H1 (cell line): Measurements from ENCODE around the gene CABP4. TPM values are rescaled to one million over a fixed set of nuclear protein-coding genes. Genes with fewer than 3 reads are reported as not detected.

Source experiments
- CTCF ChIA-PET: fragments of 300-600 bp; sonication (Branson Sonifier 250); formaldehyde crosslinking; loops from one replicate; lab custom pipeline; 2021; ENCODE audit not compliant: partially characterized antibody; lab: Charles Lee
- POLR2A ChIA-PET: fragments of 300-600 bp; sonication (Branson Sonifier 250); formaldehyde crosslinking; loops from one replicate; lab custom pipeline; 2021; ENCODE audit warnings: inconsistent platforms; ENCODE audit not compliant: partially characterized antibody; lab: Charles Lee
- DNase-seq, 2 experiments: peaks; one replicate each; pipeline versions ENCODE4 v3.0.0 to v3.0.0-alpha.2; 2010 to 2022; ENCODE audit warnings: low spot score in 2 of 2, low read depth in 1 of 2, mixed read lengths in 1 of 2
- FAIRE-seq: peaks from 2 replicates; lab custom pipeline; 2011; peaks lifted over from hg19 to GRCh38; lab: Jason Lieb, UNC
- H2AFZ ChIP-seq: 2 replicates; pipeline ENCODE4 v1.8.1; 2012; ENCODE audit warnings: low read length, inconsistent platforms
- H2AK5ac ChIP-seq: 2 replicates; pipeline ENCODE4 v1.6.1; 2013; ENCODE audit warnings: low read depth, low read length
- H2BK120ac ChIP-seq: replicated peaks from 2 replicates; pipeline ENCODE3; 2013; ENCODE audit warnings: low read depth, low read length, inconsistent platforms
- H2BK12ac ChIP-seq: 2 replicates; pipeline ENCODE4 v1.6.1; 2013; ENCODE audit warnings: low read depth, low read length
- H2BK15ac ChIP-seq: 2 replicates; pipeline ENCODE4 v1.6.1; 2013; ENCODE audit warnings: low read length
- H2BK20ac ChIP-seq: 2 replicates; pipeline ENCODE4 v1.6.1; 2013; ENCODE audit warnings: low read length
- H2BK5ac ChIP-seq: 2 replicates; pipeline ENCODE4 v1.6.1; 2013; ENCODE audit warnings: low read depth, low read length
- H3K14ac ChIP-seq: 2 replicates; pipeline ENCODE4 v1.6.1; 2013; ENCODE audit warnings: inconsistent platforms; ENCODE audit not compliant: insufficient read length
- H3K18ac ChIP-seq: 2 replicates; pipeline ENCODE4 v1.6.1; 2013; ENCODE audit warnings: low read length; ENCODE audit errors: extremely low read depth
- H3K23ac ChIP-seq: 2 replicates; pipeline ENCODE4 v1.6.1; 2013; ENCODE audit warnings: inconsistent platforms; ENCODE audit not compliant: insufficient read length
- H3K23me2 ChIP-seq: 2 replicates; pipeline ENCODE4 v1.6.1; 2013; ENCODE audit warnings: low read depth, low read length
- H3K27ac ChIP-seq: 2 replicates; pipeline ENCODE4 v1.6.1; 2011; ENCODE audit warnings: low read depth, low read length, inconsistent platforms
- H3K27me3 ChIP-seq, 4 experiments: replicated peaks in 1 of 4; 1 replicate in 1 of 4; 2 replicates in 3 of 4; pipeline versions ENCODE4 v1.6.1 to v1.8.1; 2011 to 2013; ENCODE audit warnings: low read length in 3 of 4, mild to moderate bottlenecking in 3 of 4, inconsistent platforms in 2 of 4, mixed read lengths in 2 of 4, moderate library complexity in 1 of 4; ENCODE audit not compliant: control insufficient read depth in 3 of 4, insufficient read depth in 3 of 4; ENCODE audit errors: extremely low read depth in 1 of 4
- H3K36me3 ChIP-seq, 4 experiments: 2 replicates each; pipeline versions ENCODE4 v1.6.1 to v1.8.1; 2011 to 2013; ENCODE audit warnings: mild to moderate bottlenecking in 4 of 4, low read length in 3 of 4, moderate library complexity in 2 of 4, control low read depth in 1 of 4, inconsistent platforms in 1 of 4; ENCODE audit not compliant: insufficient read depth in 4 of 4, control insufficient read depth in 2 of 4
- H3K4ac ChIP-seq: replicated peaks from 2 replicates; pipeline ENCODE3; 2013; ENCODE audit warnings: low read length, low read depth, mixed read lengths, inconsistent platforms; ENCODE audit not compliant: insufficient read length
- H3K4me1 ChIP-seq, 4 experiments: replicated peaks in 1 of 4; 1 replicate in 1 of 4; 2 replicates in 3 of 4; pipeline versions ENCODE4 v1.6.1 to v1.8.1; 2011 to 2013; ENCODE audit warnings: low read length in 3 of 4, inconsistent platforms in 2 of 4, mixed read lengths in 1 of 4; ENCODE audit not compliant: insufficient read depth in 4 of 4, control insufficient read depth in 3 of 4
- H3K4me2 ChIP-seq, 2 experiments: 2 replicates each; pipeline versions ENCODE4 v1.6.1 to v1.8.1; 2011 to 2013; ENCODE audit warnings: low read depth in 2 of 2, low read length in 2 of 2, control low read depth in 1 of 2, inconsistent platforms in 1 of 2, mild to moderate bottlenecking in 1 of 2; ENCODE audit not compliant: insufficient read depth in 1 of 2
- H3K4me3 ChIP-seq, 4 experiments: fragments of 200-600, 300-600 bp in 1 of 4; sonication (generic), shearing (Covaris generic), sonication (Bioruptor Twin) in 1 of 4; 2 replicates each; pipeline versions ENCODE4 v1.5.1 to v1.8.1; 2011 to 2016; ENCODE audit warnings: low read length in 4 of 4, low read depth in 3 of 4, control low read depth in 2 of 4, inconsistent platforms in 2 of 4, mild to moderate bottlenecking in 2 of 4, mixed read lengths in 1 of 4, moderate library complexity in 1 of 4; ENCODE audit not compliant: insufficient read depth in 2 of 4; ENCODE audit errors: extremely low read depth in 1 of 4
- H3K56ac ChIP-seq: replicated peaks from 2 replicates; pipeline ENCODE3; 2013; ENCODE audit warnings: low read depth, mild to moderate bottlenecking, mixed read lengths, low read length, inconsistent platforms; ENCODE audit not compliant: insufficient read length
- H3K79me1 ChIP-seq: 2 replicates; pipeline ENCODE4 v1.6.1; 2013; ENCODE audit warnings: low read depth, low read length, control low read depth
- H3K79me2 ChIP-seq, 2 experiments: 2 replicates each; pipeline versions ENCODE4 v1.6.1 to v1.8.1; 2012 to 2013; ENCODE audit warnings: low read length in 2 of 2, mild to moderate bottlenecking in 2 of 2, inconsistent platforms in 1 of 2; ENCODE audit not compliant: insufficient read depth in 2 of 2, control insufficient read depth in 1 of 2
- H3K9ac ChIP-seq, 4 experiments: replicated peaks in 1 of 4; 1 replicate in 1 of 4; 2 replicates in 3 of 4; pipeline versions ENCODE4 v1.6.1 to v1.8.1; 2011 to 2013; ENCODE audit warnings: low read depth in 3 of 4, low read length in 3 of 4, control low read depth in 2 of 4, mild to moderate bottlenecking in 2 of 4, moderate library complexity in 2 of 4, inconsistent platforms in 1 of 4; ENCODE audit errors: extremely low read depth in 1 of 4
- H3K9me3 ChIP-seq, 2 experiments: 2 replicates each; pipeline versions ENCODE4 v1.6.1 to v1.8.1; 2012 to 2013; ENCODE audit warnings: mild to moderate bottlenecking in 2 of 2, moderate library complexity in 2 of 2, control low read depth in 1 of 2, inconsistent platforms in 1 of 2, low read depth in 1 of 2, low read length in 1 of 2, mixed read lengths in 1 of 2; ENCODE audit not compliant: insufficient read depth in 2 of 2
- H4K20me1 ChIP-seq, 2 experiments: replicated peaks in 1 of 2; 2 replicates each; pipeline versions ENCODE3 to v1.8.1; 2011 to 2013; ENCODE audit warnings: inconsistent platforms in 2 of 2, low read length in 2 of 2, mild to moderate bottlenecking in 1 of 2; ENCODE audit not compliant: insufficient read depth in 2 of 2, control insufficient read depth in 1 of 2
- H4K5ac ChIP-seq: 2 replicates; pipeline ENCODE4 v1.6.1; 2013; ENCODE audit warnings: low read length, low read depth, mixed read lengths, inconsistent platforms; ENCODE audit not compliant: insufficient read length
- H4K8ac ChIP-seq: 2 replicates; pipeline ENCODE4 v1.8.0; 2013; ENCODE audit warnings: mild to moderate bottlenecking, moderate library complexity, low read length, inconsistent platforms; ENCODE audit not compliant: insufficient read depth; ENCODE audit errors: extremely low read depth
- H4K91ac ChIP-seq: replicated peaks from 2 replicates; pipeline ENCODE3; 2013; ENCODE audit warnings: low read length, mixed read lengths, inconsistent platforms; ENCODE audit not compliant: insufficient read length
- CBX8 ChIP-seq: fragments of 300-800, 300-1000 bp; sonication (generic); IDR thresholded peaks from 2 replicates; pipeline ENCODE4 v1.7.1; 2016; ENCODE audit warnings: low read depth, low read length, borderline replicate concordance
- EZH2 ChIP-seq: fragments of 200-600 bp; sonication (generic); IDR thresholded peaks from 2 replicates; pipeline ENCODE4 v1.7.1; 2012; ENCODE audit warnings: low read depth, mild to moderate bottlenecking, moderate library complexity, low read length, inconsistent platforms; ENCODE audit not compliant: severe bottlenecking
- RBBP5 ChIP-seq: IDR thresholded peaks from 2 replicates; pipeline ENCODE4 v1.7.1; 2012; ENCODE audit warnings: low read depth, mild to moderate bottlenecking, inconsistent platforms, low read length, moderate library complexity, borderline replicate concordance
- WGBS, 2 experiments: shearing (Covaris generic) in 1 of 2; methylation state at CpG; one replicate each; pipeline versions ENCODE4 v1.1.6 to v1.1.7; 2013 to 2015; ENCODE audit warnings: low lambda C conversion rate in 2 of 2, mixed read lengths in 2 of 2, inconsistent platforms in 1 of 2, low coverage in 1 of 2, missing lambda C conversion rate in 1 of 2; ENCODE audit not compliant: insufficient replicate concordance in 2 of 2, insufficient coverage in 1 of 2, insufficient read length in 1 of 2; ENCODE audit errors: extremely low coverage in 1 of 2, missing lambda C conversion rate in 1 of 2; 5-methylcytosine and 5-hydroxymethylcytosine counted together
- polyA plus RNA-seq, 7 experiments: library from polyadenylated mRNA; depleted of rRNA in 3 of 7; stranded (reverse) in 5 of 7; unstranded in 2 of 7; fragments of >200 nt in 5 of 7; fragments of 200-250 nt in 2 of 7; gene quantifications; 1 replicate in 5 of 7; 2 replicates in 1 of 7; 4 replicates in 1 of 7; pipeline versions ENCODE4 v1.2.1 to v1.2.3, GENCODE V29; 2011 to 2013; ENCODE audit warnings: missing spikeins in 2 of 7, mixed read lengths in 2 of 7
- total RNA-seq: library from RNA; stranded (reverse); fragmentation: NEBNext Ultra II Directional; extraction: Animal tissue kit (Norgen Biotek cat#: 25700); gene quantifications from 2 replicates; pipeline ENCODE4 v1.2.1, GENCODE V29; 2021

The CABP4 gene
- total and polyA plus RNA-seq, 2 of the 8 experiments (the other 6 are each of a cell fraction or from before 2014, with no cell fraction given), result not detected

GRCh38 chr11:67423466-67423865 lies 31.7 kb upstream of the CABP4 start:
- no peak overlapping the region for H4K5ac ChIP-seq
- ChIA-PET CTCF (interaction anchor here (0.5 to 1.8 kb wide), 7 partner anchors 22 to 327 kb away, joined by 3 to 7 read pairs (median 3); partner anchors contain the start of gene PPP1CA), POLR2A (interaction anchor here (0.9 to 10.2 kb wide), 6 partner anchors 9 to 54 kb away, joined by 3 to 104 read pairs (median 4); partner anchors contain the start of genes PPP1CA and PTPRCAP)

More at GRCh38 chr11:67423466-67423865, 31.7 kb upstream of the CABP4 start:
- Histone ChIP-seq H3K56ac (no peak overlapping the region), H2BK20ac (no peak overlapping the region), H3K36me3 (no peaks in the 10 kb centered on the region), H3K79me1 (no peaks in the 10 kb centered on the region), H3K4me3 (no peak overlapping the region), H4K8ac (no peak overlapping the region; the same call in 1 of the 2 replicates), H3K9ac (no peak overlapping the region), H3K23me2 (peaks cover 14% of the 10 kb centered on the region), H3K4ac (no peak overlapping the region), H4K20me1 (peaks cover 0 to 3% of the 10 kb centered on the region in 2 experiments), H3K27ac (no peak overlapping the region), H4K91ac (no peak overlapping the region), H2AFZ (no peak overlapping the region), H3K18ac (no peak overlapping the region), H3K14ac (no peak overlapping the region), H2BK5ac (no peak overlapping the region), H2BK120ac (no peak overlapping the region), H3K79me2 (no peaks in the 10 kb centered on the region), H2BK12ac (0 out of 2 replicates have a peak overlapping the region, but pooled peaks have one; percentile 39), H2BK15ac (no peak overlapping the region; the same call in 1 of the 2 replicates), H2AK5ac (no peak overlapping the region), H3K23ac (no peak overlapping the region), H3K9me3 (no peaks in the 10 kb centered on the region), H3K4me2 (no peak overlapping the region), H3K27me3 (peaks cover 0 to 8% (median 5%) of the 10 kb centered on the region in 4 experiments; a peak in 4 of 7 replicates), H3K4me1 (peaks cover 0 to 9% (median 5%) of the 10 kb centered on the region in 4 experiments; a peak in 4 of 7 replicates)
- TF ChIP-seq EZH2 (no peak), RBBP5 (no peak), CBX8 (no peak)
- 93% methylated on average over 12 of the region's 13 CpGs; no CpG with 5 or more reads in 1 of the 2 experiments for WGBS, 2 experiments
- no peak for FAIRE-seq
- no peak for DNase-seq
